Lung (tissue), 12 donors: ENCODE measurements around the gene CYP24A1. TPM values are rescaled to one million over a fixed set of nuclear protein-coding genes. Genes with fewer than 3 reads are reported as not detected.

Experiments
- ATAC-seq: fragments of 200-7000 bp; cut with Tn5 transposase; one replicate; pipeline ENCODE4 v1.9.1; 2020; ENCODE audit warnings: moderate number of reproducible peaks; ENCODE audit not compliant: insufficient read depth, low FRiP score
- DNase-seq, 3 donors: peaks; one replicate each; pipeline ENCODE4 v3.0.0-alpha.2; 2013 to 2017
- H3K27ac ChIP-seq, 2 donors: one replicate each; pipeline ENCODE4 v1.5.1; 2013; ENCODE audit warnings: mild to moderate bottlenecking in 2 of 2, moderate library complexity in 2 of 2, control low read depth in 1 of 2, inconsistent platforms in 1 of 2, low read depth in 1 of 2, low read length in 1 of 2
- H3K27me3 ChIP-seq, 3 donors: one replicate each; pipeline ENCODE4 v1.5.1; 2013; ENCODE audit warnings: low read length in 2 of 3; ENCODE audit not compliant: control insufficient read depth in 3 of 3, insufficient read depth in 3 of 3
- H3K36me3 ChIP-seq, 4 donors: one replicate each; pipeline ENCODE4 v1.5.1; 2013; ENCODE audit warnings: low read length in 4 of 4, mild to moderate bottlenecking in 1 of 4, moderate library complexity in 1 of 4; ENCODE audit not compliant: control insufficient read depth in 4 of 4, insufficient read depth in 4 of 4
- H3K4me1 ChIP-seq, 5 donors: one replicate each; pipeline ENCODE4 v1.5.1; 2013; ENCODE audit warnings: low read length in 5 of 5, mild to moderate bottlenecking in 2 of 5, moderate library complexity in 1 of 5; ENCODE audit not compliant: control insufficient read depth in 5 of 5, insufficient read depth in 5 of 5
- H3K4me3 ChIP-seq: one replicate; pipeline ENCODE4 v1.5.1; 2013; ENCODE audit warnings: mild to moderate bottlenecking, control low read depth, moderate library complexity
- H3K9ac ChIP-seq, 2 donors: one replicate each; pipeline ENCODE4 v1.5.1; 2013; ENCODE audit warnings: low read length in 2 of 2, control low read depth in 1 of 2; ENCODE audit not compliant: insufficient read depth in 1 of 2
- H3K9me3 ChIP-seq, 4 donors: one replicate each; pipeline ENCODE4 v1.5.1; 2013; ENCODE audit warnings: low read length in 3 of 4, mild to moderate bottlenecking in 1 of 4, moderate library complexity in 1 of 4; ENCODE audit not compliant: control insufficient read depth in 4 of 4, insufficient read depth in 3 of 4
- WGBS, 2 donors: extraction: QIAGEN DNeasy Blood & Tissue Kit; methylation state at CpG; one replicate each; pipeline ENCODE4 v1.1.7; 2013; 5-methylcytosine and 5-hydroxymethylcytosine counted together
- polyA plus RNA-seq, 2 donors: library from polyadenylated mRNA; stranded (reverse); fragments of 200-250 nt; gene quantifications; one replicate each; pipeline ENCODE4 v1.2.1, GENCODE V29; 2013
- total RNA-seq, 2 donors: library from RNA; depleted of rRNA in 1 of 2; stranded (reverse); fragments of >200 nt in 1 of 2; gene quantifications; one replicate each; pipeline ENCODE4 v1.2.1, GENCODE V29; 2014 to 2021
- TF ChIP-seq, protein P1 (sequence below): IDR thresholded peaks from 2 replicates; pipeline ENCODE4 v1.5.1; 2012; ENCODE audit warnings: mild to moderate bottlenecking; ENCODE audit errors: control extremely low read depth, extremely low read depth
- donor health status: control.
- donor health status: control.
- donor health status: Bipolar disorder and iron deficiency.
- donor health status: healthy.
- donor health status: DM: yes; HTN: yes; CAD: no.

Gene CYP24A1
- total and polyA plus RNA-seq, 4 donors, result 0.30 to 5.9 (median 1.1) TPM

DNA sequence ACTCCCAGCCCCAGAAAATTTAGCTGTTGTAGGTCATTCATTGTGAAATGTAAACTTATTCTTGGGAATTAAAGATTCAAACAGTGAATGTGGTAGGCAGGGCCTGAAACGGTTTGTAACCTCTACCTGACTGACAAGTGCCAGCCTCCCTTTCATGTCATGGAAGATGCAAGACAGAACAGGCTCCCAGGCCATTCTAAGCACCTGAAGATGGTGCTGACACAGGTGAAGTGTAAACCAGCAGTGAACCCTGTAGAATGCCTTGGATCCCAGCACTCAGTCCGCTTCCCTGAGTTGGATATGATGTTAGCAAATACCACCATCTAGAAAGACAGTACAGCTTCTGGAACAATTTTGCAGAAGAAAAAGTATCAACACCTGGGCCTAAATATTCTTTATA lies 19.3 kb downstream of the CYP24A1 start:
- Histone ChIP-seq H3K27ac (no peak overlapping the region), H3K9ac (no peak overlapping the region), H3K4me3 (no peak overlapping the region), H3K4me1 (no peaks in the 10 kb centered on the region), H3K27me3 (peaks cover 0 to 4% (median 0%) of the 10 kb centered on the region in 3 donors), H3K9me3 (no peaks in the 10 kb centered on the region), H3K36me3 (no peaks in the 10 kb centered on the region)
- WGBS, 2 donors, result 61 to 89% methylated on average over 2 of the region's 2 CpGs
- ATAC-seq (no peak), DNase-seq (no peak)
- TF ChIP-seq, protein P1, sequence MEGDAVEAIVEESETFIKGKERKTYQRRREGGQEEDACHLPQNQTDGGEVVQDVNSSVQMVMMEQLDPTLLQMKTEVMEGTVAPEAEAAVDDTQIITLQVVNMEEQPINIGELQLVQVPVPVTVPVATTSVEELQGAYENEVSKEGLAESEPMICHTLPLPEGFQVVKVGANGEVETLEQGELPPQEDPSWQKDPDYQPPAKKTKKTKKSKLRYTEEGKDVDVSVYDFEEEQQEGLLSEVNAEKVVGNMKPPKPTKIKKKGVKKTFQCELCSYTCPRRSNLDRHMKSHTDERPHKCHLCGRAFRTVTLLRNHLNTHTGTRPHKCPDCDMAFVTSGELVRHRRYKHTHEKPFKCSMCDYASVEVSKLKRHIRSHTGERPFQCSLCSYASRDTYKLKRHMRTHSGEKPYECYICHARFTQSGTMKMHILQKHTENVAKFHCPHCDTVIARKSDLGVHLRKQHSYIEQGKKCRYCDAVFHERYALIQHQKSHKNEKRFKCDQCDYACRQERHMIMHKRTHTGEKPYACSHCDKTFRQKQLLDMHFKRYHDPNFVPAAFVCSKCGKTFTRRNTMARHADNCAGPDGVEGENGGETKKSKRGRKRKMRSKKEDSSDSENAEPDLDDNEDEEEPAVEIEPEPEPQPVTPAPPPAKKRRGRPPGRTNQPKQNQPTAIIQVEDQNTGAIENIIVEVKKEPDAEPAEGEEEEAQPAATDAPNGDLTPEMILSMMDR, result no peak

DNA sequence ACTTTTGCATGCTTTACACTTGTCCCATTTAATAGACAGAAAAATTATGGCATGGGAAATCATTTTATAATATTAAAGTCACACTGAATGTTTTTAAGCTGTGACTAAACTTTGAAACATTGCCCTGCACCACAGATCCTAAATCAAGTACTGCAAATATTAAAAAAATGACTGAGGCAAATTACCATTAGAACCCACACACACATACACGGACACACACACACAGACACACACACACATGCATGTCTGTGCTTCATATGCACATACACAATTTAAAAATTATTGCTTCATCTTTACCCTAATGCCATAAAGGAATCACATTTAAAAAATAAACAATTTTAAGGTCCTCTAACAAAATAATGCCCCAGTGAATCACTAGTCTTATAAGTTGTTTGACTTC lies 19.9 kb downstream of the CYP24A1 start:
- TF ChIP-seq, protein P1, result no peak
- H3K27me3 ChIP-seq, result peaks cover 0 to 4% (median 0%) of the 10 kb centered on the region in 3 donors
- DNase-seq (no peak), ATAC-seq (no peak)
- H3K36me3 ChIP-seq, result no peaks in the 10 kb centered on the region
- H3K4me3 ChIP-seq, result no peak overlapping the region
- no peaks in the 10 kb centered on the region for H3K4me1 ChIP-seq
- H3K9ac ChIP-seq, result no peak overlapping the region
- no peaks in the 10 kb centered on the region for H3K9me3 ChIP-seq
- WGBS, 2 donors, result 65 to 77% methylated on average over 1 of the region's 1 CpG
- no peak overlapping the region for H3K27ac ChIP-seq

DNA sequence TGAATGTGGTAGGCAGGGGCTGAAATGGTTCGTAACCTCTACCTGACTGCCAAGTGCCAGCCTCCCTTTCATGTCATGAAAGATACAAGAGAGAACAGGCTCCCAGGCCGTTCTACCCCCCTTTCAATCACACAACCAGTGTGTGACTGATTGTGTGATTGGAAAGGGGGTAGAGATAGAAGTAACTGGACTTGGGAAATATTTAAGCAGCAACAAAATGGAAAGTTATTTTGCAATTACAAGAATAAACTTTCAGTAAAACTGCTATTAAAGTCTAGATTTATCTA lies 20.8 kb downstream of the CYP24A1 start:
- H3K36me3 ChIP-seq, result no peaks in the 10 kb centered on the region
- ATAC-seq (no peak), DNase-seq (no peak)
- TF ChIP-seq, protein P1, result no peak
- 81% methylated on average over 2 of the region's 2 CpGs for whole genome bisulfite sequencing, 2 donors
- H3K27me3 ChIP-seq, result peaks cover 0 to 1% (median 0%) of the 10 kb centered on the region in 3 donors
- H3K9ac ChIP-seq, result no peak overlapping the region
- no peaks in the 10 kb centered on the region for H3K4me1 ChIP-seq
- no peak overlapping the region for H3K4me3 ChIP-seq
- no peak overlapping the region for H3K27ac ChIP-seq
- no peaks in the 10 kb centered on the region for H3K9me3 ChIP-seq

DNA sequence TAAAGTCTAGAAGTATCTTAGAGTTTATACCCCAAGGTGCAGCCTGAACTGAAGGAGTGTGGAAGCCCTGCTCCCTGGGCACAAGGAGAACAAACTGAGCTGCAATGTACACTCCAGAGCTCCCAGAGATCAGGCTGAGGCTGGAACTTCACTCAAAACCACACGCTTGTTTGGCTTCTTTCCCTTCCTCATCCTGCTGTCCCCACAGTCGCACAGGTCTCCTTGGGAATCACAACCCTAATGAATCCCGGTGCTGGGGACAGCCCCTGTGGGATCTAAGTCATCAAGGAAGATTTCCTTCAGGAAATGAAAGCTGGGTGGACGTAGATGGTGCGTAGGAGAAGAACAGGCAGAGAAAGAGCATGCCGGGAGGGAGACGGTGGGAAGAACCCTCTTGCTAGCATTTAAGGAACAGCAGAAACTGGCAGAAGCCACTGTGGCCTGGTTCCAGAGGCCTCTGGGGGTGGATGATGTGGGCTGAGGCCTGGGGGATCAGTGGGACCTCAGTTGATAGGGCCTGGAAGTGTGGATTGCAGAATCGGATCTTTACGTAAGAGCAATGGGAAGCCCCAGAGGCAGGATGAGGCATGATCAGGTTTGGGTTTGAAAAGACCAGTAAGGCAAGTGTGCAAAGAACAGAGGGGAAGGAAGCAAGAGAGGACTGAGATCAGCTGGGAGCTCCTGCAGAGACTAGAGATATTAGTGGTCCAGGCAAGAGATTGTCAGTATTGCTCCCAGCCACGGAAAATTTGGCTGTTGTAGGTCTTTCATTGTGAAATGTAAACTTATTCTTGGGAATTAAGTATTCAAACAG lies 21.4 kb downstream of the CYP24A1 start:
- WGBS, 2 donors, result 76 to 78% methylated on average over 10 of the region's 10 CpGs
- TF ChIP-seq, protein P1, result no peak
- Histone ChIP-seq H3K4me3 (no peak overlapping the region), H3K36me3 (no peaks in the 10 kb centered on the region), H3K4me1 (no peaks in the 10 kb centered on the region), H3K27ac (no peak overlapping the region), H3K9me3 (no peaks in the 10 kb centered on the region), H3K27me3 (no peaks in the 10 kb centered on the region), H3K9ac (no peak overlapping the region)
- DNase-seq (no peak), ATAC-seq (no peak)
